GDM1 (cell line): Measurements from ENCODE around the gene IAPP.
"Not testable (repeated sequence)": the region's sequence is repeated elsewhere in the genome, so short reads cannot be mapped to it uniquely, and the experiment has no call there.

Source experiments
- DNase-seq: peaks from one replicate; lab custom pipeline; 2025; lab: John Stamatoyannopoulos, UW

The IAPP gene

DNA sequence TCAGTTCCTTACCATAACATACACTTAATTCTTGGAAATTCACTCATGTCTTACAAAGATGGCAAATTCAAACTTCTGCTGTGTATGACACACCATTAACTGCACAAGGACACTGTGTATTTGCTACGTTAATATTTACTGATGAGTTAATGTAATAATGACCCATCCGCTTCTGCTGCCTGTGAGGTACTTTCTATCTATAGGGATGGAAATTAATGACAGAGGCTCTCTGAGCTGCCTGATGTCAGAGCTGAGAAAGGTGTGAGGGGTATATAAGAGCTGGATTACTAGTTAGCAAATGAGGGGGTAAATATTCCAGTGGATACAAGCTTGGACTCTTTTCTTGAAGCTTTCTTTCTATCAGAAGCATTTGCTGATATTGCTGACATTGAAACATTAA, at the start of gene IAPP:
Gene IAPP (plus strand): TSS at position 301 of the 400 bp plus-strand sequence. CDS start 450 bp downstream, outside the sequence.
- DNase-seq, result no peak

DNA sequence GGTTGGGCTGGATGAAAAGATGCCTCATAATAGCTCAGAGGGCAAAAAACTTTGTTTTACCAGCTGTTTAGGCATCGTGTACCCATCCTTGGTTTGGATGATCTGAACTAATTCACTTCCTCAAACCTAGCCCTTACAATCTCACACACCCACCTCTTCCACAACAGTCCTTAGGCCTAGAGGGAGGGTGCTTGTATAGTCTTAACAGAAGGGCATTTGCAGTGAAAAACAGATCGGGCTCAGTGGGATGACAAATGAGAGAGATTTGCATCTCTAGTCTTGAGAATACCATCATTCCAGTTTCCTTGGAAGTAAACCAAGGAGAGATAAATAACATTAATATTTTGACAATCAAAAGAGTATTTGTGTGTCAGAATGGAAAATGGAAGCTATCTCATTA, 49.0 kb upstream of the IAPP start:
- no peak for DNase-seq

DNA sequence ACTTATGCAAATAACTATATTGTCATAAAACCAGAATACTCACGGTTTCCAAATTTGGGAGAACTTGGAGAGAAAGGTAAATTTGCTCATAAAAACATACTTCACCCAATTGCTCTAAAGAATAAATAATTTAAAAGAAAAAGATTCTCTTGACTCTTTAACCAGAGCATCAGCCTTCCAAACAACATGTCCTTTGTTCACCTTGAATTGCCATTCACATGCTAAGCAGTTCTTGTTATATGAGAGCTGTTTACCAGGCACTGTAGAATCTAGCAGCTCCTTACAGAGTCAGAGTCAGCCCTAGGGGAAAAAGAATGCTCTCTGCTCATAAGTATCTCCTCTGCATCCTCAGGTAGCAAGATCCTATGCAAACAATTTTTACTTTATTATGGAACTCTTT, 48.2 kb upstream of the IAPP start:
- no peak for DNase-seq

DNA sequence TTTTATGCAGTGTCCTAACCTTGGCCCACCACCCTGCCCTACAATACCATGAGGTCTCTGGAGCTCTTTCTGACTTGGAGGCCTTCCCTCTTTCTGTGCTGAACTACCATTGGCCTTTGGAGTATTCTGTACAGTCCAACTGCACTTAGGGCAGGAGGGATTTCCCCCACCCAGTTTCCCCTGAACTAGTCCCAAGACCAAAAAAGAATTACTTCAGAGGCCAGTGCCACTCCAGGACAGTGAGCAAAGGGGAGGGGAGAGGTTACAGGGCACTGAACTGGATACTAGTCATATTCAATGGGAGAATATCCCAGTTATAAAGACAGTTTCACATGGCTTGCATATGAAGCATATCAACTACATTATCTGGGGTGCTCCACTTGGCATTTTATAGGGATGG, 44.1 kb upstream of the IAPP start:
- DNase-seq, result no peak

DNA sequence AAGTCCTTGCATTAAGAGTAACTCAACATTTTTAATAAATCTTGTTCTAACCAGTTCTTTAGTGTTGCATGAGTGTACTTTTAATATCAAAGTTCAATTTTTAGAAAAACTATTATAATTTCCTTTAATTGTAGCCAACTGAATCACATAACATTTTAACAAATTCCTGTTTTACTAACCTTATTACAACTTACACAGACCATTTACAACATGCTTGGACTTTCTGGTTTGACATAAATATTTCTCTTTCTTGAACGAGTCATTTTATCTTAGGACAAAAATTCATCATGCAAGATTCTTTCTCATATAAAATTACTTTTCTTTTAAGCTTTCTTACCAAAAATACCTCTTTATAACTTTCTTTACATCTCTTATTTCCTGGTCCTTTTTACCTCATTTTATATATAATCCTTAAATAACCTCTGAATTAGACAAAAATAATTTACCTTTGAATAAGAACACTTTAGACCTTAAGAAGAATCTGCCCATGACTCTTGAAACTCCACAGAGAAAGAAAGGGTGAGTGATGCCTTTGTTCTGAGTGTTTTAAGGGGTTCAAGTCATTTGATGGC, 41.9 kb upstream of the IAPP start:
- no peak for DNase-seq

DNA sequence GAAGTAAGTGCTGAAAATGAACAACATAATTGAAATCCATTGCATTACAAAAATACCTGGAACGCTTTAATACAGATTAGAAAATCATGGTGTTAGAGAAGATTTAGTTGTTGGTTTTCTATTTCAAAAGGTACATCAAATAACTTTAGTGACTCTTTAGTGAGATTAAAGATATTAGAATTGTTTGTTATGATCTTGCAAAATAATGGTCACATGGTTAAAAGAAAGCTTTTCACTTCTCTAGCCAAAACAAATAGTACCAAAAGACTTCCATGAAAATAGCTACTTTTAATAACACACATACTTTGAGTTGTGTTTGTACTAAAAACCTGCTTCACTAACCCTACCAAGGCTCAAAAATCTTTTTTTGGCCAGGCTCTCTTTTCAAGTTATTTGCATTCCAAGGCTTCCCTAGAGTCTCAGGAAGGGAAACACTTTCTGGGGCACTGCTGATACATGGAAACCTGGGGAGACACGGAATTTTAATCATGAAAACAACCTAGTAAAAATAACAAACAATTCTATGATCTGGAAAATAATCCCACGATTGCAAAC, 37.9 kb upstream of the IAPP start, which contains the start of gene SLCO1A2:
Gene SLCO1A2 (minus strand): TSS at position 147 of the 555 bp plus-strand sequence. CDS start 270 bp downstream, outside the sequence.
- no peak for DNase-seq

DNA sequence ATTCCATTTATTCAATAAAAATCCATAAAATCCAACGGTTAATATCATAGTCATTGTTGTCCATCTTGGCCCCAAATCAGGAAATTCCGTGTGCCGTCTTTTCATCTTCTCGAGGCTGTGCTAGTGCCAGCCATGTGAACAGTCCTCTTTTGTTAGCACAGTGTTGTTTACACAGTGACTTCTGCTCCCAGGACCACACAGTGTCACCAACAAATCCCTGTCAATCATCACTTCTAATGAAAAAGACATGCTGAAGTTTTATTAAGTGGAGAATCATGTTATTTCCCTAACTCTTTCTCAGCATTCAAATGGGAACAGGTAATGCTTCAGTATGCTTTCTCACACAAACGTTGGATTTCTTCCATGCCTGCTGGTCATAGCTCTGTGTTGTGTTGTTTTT, 36.0 kb upstream of the IAPP start:
- DNase-seq, result no peak

DNA sequence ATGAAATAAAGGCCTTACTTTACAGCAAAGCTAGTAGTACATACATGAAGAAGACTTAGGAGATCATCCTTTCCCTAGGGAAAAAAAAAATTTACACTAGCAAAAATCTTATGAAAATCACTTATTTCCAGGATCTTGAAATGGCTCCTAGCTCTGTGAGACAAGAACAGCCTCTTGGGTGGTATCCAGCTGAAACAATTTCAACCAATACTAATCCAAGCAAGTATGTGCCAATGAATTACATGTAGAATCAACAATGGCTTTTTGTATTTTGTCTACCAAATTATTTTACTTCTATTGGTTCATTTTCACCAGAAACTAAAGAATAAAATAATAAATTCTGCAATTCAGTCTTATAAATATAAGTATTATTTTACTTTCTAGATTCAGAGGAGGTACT, 35.2 kb upstream of the IAPP start:
- DNase-seq, result no peak

DNA sequence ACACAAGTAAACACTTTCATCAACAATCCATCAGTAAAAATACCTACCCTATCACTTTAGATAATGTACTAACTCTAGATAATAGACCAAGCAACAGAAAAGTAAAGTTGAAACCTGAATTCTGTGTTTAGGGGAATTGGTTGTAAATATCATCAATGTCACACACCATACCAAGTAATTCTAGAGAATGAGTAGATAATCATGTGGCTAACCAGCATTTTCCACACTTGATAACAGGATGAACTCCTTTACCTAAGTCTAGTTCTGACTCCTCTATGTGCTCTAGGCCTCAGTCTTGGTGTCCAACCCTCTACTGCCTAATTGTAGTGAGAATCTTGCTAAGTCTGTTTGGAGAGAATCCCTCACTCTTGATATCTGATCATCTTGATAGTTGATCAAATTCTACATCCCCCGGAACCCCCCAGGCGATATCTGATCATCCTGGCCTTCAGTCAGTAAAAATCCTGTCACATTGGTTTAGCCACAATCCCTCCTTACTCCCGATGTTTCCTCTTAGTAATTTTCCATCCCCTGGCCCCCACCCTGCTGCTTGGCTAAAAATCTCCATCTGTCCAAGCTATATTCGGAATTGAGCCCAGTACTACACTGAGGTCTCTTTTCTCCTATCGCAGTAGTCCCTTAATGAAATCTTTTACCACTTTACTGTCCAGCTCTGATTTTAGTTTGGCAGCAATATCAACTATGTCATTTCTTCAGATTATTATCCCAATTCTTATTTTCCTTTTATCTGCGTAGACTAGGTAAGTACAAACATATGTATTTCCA, 34.5 kb upstream of the IAPP start:
- no peak for DNase-seq

DNA sequence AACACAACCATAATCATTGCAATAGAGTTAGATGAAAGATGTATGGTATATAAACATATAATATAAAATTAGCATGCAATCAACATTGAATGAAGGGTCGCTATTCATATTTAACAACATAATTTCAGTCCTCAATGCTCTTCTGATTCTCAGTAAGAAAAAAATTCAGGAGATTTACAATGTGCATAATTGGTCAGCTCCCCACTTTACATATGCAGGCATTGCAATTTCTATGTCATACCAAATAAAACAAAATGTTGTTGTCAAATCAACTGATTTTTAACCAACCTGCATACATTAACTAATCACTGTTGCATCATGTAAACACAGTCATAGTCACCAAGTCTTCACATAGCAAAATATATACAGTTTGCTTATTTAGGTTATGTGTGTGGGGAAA, 32.8 kb upstream of the IAPP start:
- DNase-seq, result no peak

DNA sequence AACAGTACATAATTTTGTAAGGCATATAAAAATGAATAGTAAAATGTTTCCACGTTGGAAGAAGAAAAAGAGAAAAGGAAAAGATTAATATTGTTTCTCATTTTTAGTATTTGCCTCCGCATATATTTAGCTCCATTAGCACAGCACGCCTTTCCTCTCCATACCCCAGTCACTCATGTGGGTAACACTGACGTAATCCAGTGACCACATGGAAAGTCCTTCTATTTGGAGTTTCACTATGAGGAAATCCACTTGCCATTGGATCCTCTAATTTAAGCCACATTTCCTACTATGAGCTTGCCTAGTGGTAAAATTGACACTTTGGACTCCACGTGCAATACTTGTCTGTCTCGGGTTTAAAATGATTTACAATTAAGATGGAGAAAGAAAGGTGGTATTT, 32.3 kb upstream of the IAPP start:
- DNase-seq, result no peak

DNA sequence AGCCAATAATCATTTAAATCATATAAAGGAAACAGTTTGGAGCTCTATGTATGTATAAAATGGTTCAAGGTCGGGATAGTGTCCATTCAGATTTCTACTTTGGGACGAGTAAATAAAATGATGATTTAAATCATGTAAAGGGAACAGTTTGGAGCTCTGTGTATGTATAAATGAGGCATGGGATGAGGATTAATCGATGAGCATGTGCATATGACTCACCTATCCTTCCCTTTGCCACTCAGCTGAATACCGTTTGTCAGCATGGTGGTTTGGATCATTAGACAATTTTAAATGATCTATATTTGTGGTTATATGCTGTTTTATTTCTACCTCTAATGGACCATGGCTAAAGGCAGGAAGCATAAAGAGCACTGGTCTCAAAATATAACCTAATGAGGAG, 30.9 kb upstream of the IAPP start:
- no peak for DNase-seq

DNA sequence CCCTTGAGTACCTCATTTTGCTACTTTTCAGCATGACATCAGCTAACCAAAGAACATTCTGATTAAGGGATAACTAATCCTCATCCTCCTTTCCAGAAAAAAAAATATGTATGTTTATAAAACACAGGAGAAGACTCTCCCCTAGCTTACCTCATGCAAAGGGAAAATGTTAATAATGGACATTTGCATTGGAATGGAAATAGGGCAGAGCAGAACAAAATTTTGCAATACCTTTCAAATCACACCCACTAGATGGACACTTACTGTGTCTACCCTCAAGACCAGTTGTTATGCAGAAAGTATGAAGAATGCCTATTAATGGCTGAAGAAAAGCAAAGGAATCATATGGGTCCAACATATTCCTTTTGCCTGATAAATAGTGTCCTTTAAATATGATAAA, 29.1 kb upstream of the IAPP start:
- DNase-seq, result no peak

DNA sequence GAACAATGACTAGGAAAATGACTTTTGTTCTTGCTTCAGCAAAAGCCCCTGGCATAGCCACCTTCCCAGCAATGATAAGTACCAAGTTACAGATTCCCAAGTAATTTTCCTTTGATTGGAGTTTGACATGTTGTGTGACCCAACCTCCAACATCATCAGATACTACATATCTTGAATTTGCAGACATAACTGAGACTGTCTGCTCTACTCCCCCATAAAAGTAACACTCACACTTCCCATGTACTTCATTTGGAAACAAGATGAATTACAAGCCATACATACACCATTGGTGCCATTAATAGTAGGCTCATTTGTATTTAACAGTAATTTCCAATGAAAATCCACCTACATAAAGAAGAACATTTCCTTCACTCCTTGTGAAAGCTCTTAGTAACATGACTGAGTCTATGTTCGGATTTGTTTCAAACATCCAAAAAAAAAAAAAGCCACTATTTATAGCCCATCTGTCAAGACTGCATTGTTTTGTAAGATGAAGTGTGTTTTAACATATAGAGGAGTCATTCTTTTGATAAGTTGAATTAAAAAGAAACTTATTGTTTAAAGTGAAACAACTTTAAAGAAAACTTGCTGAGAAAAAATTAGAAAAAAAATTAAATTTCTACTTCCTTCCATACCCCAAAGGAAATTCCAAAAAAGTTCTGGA, 26.0 kb upstream of the IAPP start:
- DNase-seq, result no peak

DNA sequence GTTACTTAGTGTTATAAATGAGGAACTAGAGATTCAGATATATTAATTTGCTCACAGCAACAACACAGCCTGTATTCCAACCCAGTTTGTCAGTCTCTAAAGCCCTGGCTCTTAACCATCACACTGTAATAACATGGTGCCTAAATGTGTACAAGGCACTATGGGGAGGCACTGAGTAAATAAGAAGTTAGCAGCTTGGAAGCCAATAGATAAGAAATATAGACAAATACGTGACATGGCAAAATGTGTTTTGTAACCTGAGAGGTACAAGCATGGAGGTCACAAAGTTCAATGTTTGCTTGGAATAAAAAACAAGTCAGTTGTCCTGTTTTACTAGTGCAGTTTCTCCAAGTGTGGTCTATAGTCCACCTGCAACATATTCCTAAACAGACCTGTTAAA, 21.7 kb upstream of the IAPP start:
- DNase-seq, result no peak

DNA sequence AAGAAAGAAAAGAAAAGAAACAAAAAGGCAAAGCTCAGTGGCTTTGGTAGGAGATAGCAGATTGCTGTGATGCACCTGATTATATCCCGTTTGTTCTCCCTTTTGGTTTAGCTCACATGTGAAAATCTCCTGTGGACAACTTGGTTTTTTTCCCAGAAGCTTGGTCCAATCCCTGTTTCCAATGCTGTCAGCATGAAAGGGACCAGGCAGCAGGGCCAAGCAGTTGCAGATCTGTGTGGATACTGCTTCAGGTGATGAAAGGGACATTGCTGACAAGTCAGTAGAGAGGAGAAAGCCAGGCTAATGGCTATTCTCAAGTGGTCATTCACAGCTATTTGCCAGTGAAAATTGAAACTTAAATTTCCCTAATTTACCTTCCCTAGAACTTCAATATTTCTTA, 19.2 kb upstream of the IAPP start:
- DNase-seq, result no peak

DNA sequence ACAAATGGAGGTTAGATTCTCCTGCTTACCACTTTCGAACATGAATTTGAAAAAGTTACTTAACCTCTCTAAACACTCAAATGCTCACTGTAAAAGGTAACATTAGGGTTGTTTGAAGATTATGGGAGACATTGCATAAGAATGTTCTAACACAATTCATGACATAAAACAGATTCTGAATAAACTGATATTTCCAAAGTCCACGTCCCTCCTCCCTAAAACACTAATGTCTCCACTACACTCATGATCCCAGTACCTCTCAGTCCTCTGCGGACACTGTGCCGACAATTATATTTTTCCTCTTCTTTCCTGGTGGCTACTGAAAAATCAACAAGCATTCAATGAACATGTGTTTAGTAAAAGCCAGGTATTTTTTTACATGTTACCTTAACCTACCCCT, 18.8 kb upstream of the IAPP start:
- no peak for DNase-seq

DNA sequence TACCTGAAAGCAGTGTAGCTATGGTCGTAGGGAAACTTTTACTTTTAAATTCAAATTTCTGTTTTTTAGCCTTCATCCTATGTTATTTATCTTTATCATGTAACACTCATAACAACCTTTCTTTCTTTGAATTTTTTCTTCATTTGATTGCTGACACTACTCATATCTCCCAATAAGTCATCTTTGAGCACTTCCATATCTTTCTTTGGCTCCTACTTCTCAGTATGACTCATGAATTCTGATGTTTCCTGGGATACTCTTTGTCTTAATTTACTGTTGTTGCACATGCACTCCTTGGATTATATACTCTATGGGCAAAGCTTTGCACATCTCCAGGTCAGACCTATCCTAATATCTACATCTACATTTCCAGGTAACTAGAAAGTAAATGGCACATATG, 18.1 kb upstream of the IAPP start:
- DNase-seq, result no peak

DNA sequence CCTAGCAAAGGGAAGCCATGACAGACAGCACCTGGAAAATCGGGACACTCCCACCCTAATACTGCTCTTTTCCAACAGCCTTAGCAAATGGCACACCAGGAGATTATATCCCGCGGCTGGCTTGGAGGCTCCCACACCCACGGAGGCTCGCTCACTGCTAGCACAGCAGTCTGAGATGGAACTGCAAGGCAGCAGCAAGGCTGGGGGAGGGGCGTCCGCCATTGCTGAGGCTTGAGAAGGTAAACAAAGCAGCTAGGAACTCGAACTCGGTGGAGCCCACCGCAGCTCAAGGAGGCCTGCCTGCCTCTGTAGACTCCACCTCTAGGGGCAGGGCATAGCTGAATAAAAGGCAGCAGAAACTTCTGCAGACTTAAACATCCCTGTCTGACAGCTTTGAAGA, 12.1 kb upstream of the IAPP start:
- not testable (repeated sequence) for DNase-seq

DNA sequence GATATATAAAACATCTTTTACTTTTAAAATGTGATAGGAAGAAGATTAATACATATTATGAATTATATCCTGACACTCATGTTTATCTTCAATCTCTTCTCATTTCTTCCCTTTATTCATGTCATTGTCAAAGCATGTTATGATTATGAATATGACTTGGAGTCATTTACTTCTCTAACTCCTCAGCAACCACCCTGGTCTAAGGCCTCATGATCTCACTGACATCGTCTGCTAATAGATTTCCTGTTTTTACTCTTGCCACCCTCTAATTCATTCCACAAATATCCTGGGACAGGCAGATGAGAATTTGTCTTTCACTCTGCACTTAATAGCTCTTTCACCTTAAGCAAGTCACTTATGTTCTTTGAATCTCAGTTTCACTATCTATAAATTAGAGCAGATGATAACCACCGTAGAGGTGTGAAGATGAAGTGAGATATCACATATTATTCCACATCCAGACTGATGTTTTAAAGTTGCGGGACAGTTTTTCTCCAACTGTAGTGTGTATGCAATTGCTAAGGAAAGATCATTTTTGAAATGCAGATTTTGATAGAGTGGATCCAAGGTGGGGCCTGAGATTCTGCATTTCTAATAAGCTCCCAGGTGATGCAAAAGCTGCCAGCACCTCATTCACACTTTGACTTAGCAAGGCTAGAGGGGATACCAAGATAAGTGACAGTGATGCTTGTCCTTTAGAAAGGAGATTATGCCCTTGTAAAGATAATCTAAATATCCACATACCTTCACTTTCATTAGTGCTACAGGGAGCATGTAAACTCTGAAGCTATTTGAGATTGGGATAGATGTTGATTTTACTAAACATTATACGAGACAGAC, 3.3 kb upstream of the IAPP start:
- DNase-seq, result no peak

DNA sequence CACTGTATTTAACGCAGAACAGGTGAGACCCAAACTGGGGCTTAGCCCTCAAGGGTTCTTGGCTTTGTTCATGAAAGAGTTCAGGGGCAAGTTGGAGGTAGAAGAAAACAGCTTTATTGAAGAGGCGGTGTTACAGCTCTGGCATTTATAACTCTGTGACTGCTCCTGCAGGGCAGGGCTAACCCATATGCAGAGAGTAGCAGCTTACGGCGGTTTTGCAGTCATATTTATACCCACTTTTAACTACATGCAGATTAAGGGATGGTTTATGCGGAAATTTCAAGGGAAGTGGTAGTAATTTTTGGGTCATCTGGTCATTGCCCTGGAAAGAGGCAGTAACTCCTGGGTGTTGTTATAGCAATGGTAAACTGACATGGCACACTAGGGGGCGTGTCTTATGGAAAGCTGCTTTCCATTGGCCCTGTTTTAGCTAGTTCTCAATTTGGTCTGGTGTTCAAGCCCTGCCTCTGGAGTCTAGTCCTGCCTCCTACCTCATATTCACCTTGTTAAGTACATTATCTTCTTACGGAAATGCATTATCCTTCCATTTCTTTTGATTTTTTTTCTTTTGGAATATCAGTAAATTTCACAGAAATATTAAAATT, 1.8 kb upstream of the IAPP start:
- no peak for DNase-seq

DNA sequence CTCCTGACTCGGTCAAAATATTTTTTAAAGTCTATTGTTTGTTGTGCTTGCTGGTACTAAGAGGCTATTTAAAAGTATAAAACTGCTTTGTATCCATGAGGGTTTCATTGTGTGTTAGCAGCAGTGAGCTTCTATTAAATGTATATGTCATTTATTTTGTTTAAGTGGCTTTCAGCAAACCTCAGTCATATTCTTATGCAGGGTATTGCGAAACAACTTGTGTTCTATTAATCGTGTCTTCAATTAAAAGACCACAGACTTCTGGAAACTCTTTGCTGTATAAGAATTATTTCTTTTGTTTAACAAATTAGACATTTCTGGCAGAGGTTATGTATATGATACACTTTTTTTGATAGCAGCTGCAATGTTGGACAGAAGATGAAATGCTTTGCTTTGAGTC, 6.5 kb downstream of the IAPP start:
- no peak for DNase-seq
